ENCODE measurements around the gene VSIG8. TPM values are rescaled to one million over a fixed set of nuclear protein-coding genes. Genes with fewer than 3 reads are reported as not detected.

Gene VSIG8
- total and polyA plus RNA-seq, 2 of the 8 experiments (the other 6 are each of a cell fraction or from before 2014, with no cell fraction given), result not detected

DNA sequence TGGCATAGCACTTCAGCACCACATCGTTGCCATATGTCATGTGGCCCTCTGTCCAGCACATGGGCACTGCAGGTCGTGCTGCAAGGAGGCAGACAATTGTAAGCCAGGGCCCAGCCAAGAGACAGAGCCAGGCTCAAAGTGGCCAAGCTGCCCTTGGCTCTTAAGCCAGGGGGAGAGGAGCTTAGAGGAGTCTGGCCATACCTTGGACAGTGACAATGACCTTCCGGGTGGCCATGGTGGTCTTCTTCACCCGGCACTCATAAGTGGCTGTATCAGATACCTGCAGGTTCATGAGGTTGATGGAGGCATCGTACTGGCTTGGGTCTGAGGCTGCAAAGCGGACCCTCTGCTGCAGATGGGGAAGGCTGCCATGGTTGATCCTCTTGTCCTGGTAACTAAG, 4.6 kb downstream of the VSIG8 start:
- Histone ChIP-seq H2BK5ac (ENCODE audit: low read depth, low read length) (no peak overlapping the region), H3K9me3 (ENCODE audit: insufficient read depth in 2 of 2, low read depth in 1 of 2, low read length in 1 of 2) (no peaks in the 10 kb centered on the region; a peak in 1 of 4 replicates), H2BK120ac (replicated peaks; ENCODE audit: low read depth, low read length) (no peak overlapping the region), H3K23ac (ENCODE audit: insufficient read length) (no peak overlapping the region), H3K4me1 (replicated peaks in 1 of 4; ENCODE audit: control insufficient read depth in 3 of 4, insufficient read depth in 4 of 4, low read length in 3 of 4) (peaks cover 0 to 2% (median 0%) of the 10 kb centered on the region in 4 experiments; a peak in 2 of 7 replicates), H3K27me3 (replicated peaks in 1 of 4; ENCODE audit: control insufficient read depth in 3 of 4, extremely low read depth in 1 of 4, insufficient read depth in 3 of 4, low read length in 3 of 4) (peaks cover 7 to 33% (median 24%) of the 10 kb centered on the region in 4 experiments), H4K20me1 (replicated peaks in 1 of 2; ENCODE audit: control insufficient read depth in 1 of 2, insufficient read depth in 2 of 2, low read length in 2 of 2) (no peaks in the 10 kb centered on the region), H4K5ac (ENCODE audit: insufficient read length, low read depth, low read length) (no peak overlapping the region), H2BK15ac (ENCODE audit: low read length) (no peak overlapping the region), H2AK5ac (ENCODE audit: low read depth, low read length) (no peak overlapping the region), H2BK20ac (ENCODE audit: low read length) (no peak overlapping the region), H3K14ac (ENCODE audit: insufficient read length) (no peak overlapping the region), H3K79me2 (ENCODE audit: control insufficient read depth in 1 of 2, insufficient read depth in 2 of 2, low read length in 2 of 2) (no peaks in the 10 kb centered on the region), H3K79me1 (ENCODE audit: low read depth, low read length) (no peaks in the 10 kb centered on the region), H3K23me2 (ENCODE audit: low read depth, low read length) (peaks cover 10% of the 10 kb centered on the region; the same call in 1 of the 2 replicates), H3K4me3 (ENCODE audit: extremely low read depth in 1 of 4, insufficient read depth in 2 of 4, low read depth in 3 of 4, low read length in 4 of 4) (no peak overlapping the region), H4K8ac (ENCODE audit: extremely low read depth, insufficient read depth, low read length) (no peak overlapping the region), H2BK12ac (ENCODE audit: low read depth, low read length) (no peak overlapping the region), H3K36me3 (ENCODE audit: control insufficient read depth in 2 of 4, insufficient read depth in 4 of 4, low read length in 3 of 4) (no peaks in the 10 kb centered on the region), H3K4ac (replicated peaks; ENCODE audit: insufficient read length, low read depth, low read length) (no peak overlapping the region), H2AFZ (ENCODE audit: low read length) (no peak overlapping the region), H3K18ac (ENCODE audit: extremely low read depth, low read length) (no peak overlapping the region), H4K91ac (replicated peaks; ENCODE audit: insufficient read length, low read length) (no peak overlapping the region), H3K56ac (replicated peaks; ENCODE audit: insufficient read length, low read depth, low read length) (no peak overlapping the region), H3K9ac (replicated peaks in 1 of 4; ENCODE audit: extremely low read depth in 1 of 4, low read depth in 3 of 4, low read length in 3 of 4) (no peak overlapping the region), H3K27ac (ENCODE audit: low read depth, low read length) (no peak overlapping the region), H3K4me2 (ENCODE audit: insufficient read depth in 1 of 2, low read depth in 2 of 2, low read length in 2 of 2) (no peak overlapping the region)
- FAIRE-seq (no peak), DNase-seq (ENCODE audit: low read depth in 1 of 2, low spot score in 2 of 2) (no peak)
- CTCF ChIA-PET (ENCODE audit: partially characterized antibody), result interaction anchor here (0.9 to 14.8 kb wide), 4 partner anchors 33 to 148 kb away, joined by 3 to 111 read pairs (median 8); no protein-coding TSS in a partner anchor
- POLR2A ChIA-PET (ENCODE audit: partially characterized antibody), result no interaction called here
- WGBS, 2 experiments (ENCODE audit: extremely low coverage in 1 of 2, insufficient coverage in 1 of 2, insufficient read length in 1 of 2, insufficient replicate concordance in 2 of 2, low coverage in 1 of 2, low lambda C conversion rate in 2 of 2, missing lambda C conversion rate in 1 of 2), result 90% methylated on average over 6 of the region's 6 CpGs; no CpG with 5 or more reads in 1 of the 2 experiments
- TF ChIP-seq TEAD4 (IDR thresholded peaks at IDR 0.05; ENCODE audit: low read depth, low read length) (no peak), NRF1 (IDR thresholded peaks at IDR 0.05; ENCODE audit: low read depth, low read length) (no peak), YY1 (IDR thresholded peaks at IDR 0.05; ENCODE audit: low read depth, low read length) (no peak), BRCA1 (IDR thresholded peaks at IDR 0.05; ENCODE audit: low read depth, low read length) (no peak), MAFK (IDR thresholded peaks at IDR 0.05; ENCODE audit: low read depth, low read length) (no peak), SRF (IDR thresholded peaks at IDR 0.05; ENCODE audit: low read depth, low read length) (no peak)
